Right atrium auricular region (tissue), 2 donors: Measurements from ENCODE around the gene TDO2. TPM values are rescaled to one million over a fixed set of nuclear protein-coding genes. Genes with fewer than 3 reads are reported as not detected.

Experiments
- DNase-seq: peaks from one replicate; pipeline ENCODE4 v3.0.0-alpha.2; 2019; ENCODE audit warnings: low spot score
- H3K27ac ChIP-seq, 2 donors: fragments of 200-600 bp; sonication (generic); 1 replicate in 1 of 2; 2 replicates in 1 of 2; pipeline ENCODE4 v1.5.1; 2016 to 2019
- H3K27me3 ChIP-seq, 2 donors: fragments of 200-600 bp; sonication (generic); one replicate each; pipeline versions ENCODE4 v1.5.1 to v1.6.0; 2017 to 2019
- H3K36me3 ChIP-seq: fragments of 200-600 bp; sonication (generic); one replicate; pipeline ENCODE4 v1.5.1; 2016
- H3K4me1 ChIP-seq, 2 donors: fragments of 200-600 bp; sonication (generic); one replicate each; pipeline versions ENCODE4 v1.5.1 to v1.6.0; 2017 to 2019
- H3K4me3 ChIP-seq, 2 donors: fragments of 200-600 bp; sonication (generic); 1 replicate in 1 of 2; 2 replicates in 1 of 2; pipeline ENCODE4 v1.5.1; 2017 to 2019; ENCODE audit warnings: mild to moderate bottlenecking in 1 of 2, moderate library complexity in 1 of 2
- H3K9me3 ChIP-seq, 2 donors: fragments of 200-600 bp; sonication (generic); one replicate each; pipeline ENCODE4 v1.5.1; 2019
- CTCF ChIP-seq, 2 donors: fragments of 200-600 bp; sonication (generic); IDR thresholded peaks; one replicate each; pipeline ENCODE4 v1.5.1; 2019; ENCODE audit warnings: antibody characterized with exemption in 2 of 2
- total RNA-seq, 2 donors: library from RNA; depleted of rRNA; stranded (reverse); fragments of >200 nt; gene quantifications; one replicate each; pipeline ENCODE4 v1.1.0, GENCODE V29; 2016

TDO2 gene
- total RNA-seq, 2 donors from 2014 or later: not detected

GRCh38 chr4:155878611-155879010, 24.9 kb upstream of the TDO2 start:
- H3K36me3 ChIP-seq: no peaks in the 10 kb centered on the region
- H3K4me1 ChIP-seq: no peaks in the 10 kb centered on the region
- DNase-seq: no peak
- no peaks in the 10 kb centered on the region for H3K27me3 ChIP-seq
- no peak overlapping the region for H3K27ac ChIP-seq
- H3K4me3 ChIP-seq: no peak overlapping the region
- H3K9me3 ChIP-seq: peaks cover 0 to 15% of the 10 kb centered on the region in 2 donors
- no peak for TF ChIP-seq CTCF (IDR thresholded peaks at IDR 0.05)

- no peak for DNase-seq
- TF ChIP-seq CTCF (IDR thresholded peaks at IDR 0.05): no peak
Observed at GRCh38 chr4:155879767-155880166, 23.7 kb upstream of the TDO2 start.

GRCh38 chr4:155881555-155881954, 21.9 kb upstream of the TDO2 start:
- TF ChIP-seq CTCF (IDR thresholded peaks at IDR 0.05): no peak
- DNase-seq: no peak

More at GRCh38 chr4:155879767-155880166, 23.7 kb upstream of the TDO2 start:
- Histone ChIP-seq H3K27me3 (no peaks in the 10 kb centered on the region), H3K4me1 (no peaks in the 10 kb centered on the region), H3K27ac (no peak overlapping the region), H3K4me3 (no peak overlapping the region), H3K9me3 (peaks cover 0 to 11% of the 10 kb centered on the region in 2 donors), H3K36me3 (no peaks in the 10 kb centered on the region)

GRCh38 chr4:155883895-155884294, 19.6 kb upstream of the TDO2 start:
- Histone ChIP-seq H3K36me3 (no peaks in the 10 kb centered on the region), H3K27ac (no peak overlapping the region), H3K4me3 (no peak overlapping the region), H3K9me3 (no peaks in the 10 kb centered on the region), H3K4me1 (no peaks in the 10 kb centered on the region), H3K27me3 (no peaks in the 10 kb centered on the region)
- no peak for DNase-seq
- no peak for TF ChIP-seq CTCF (IDR thresholded peaks at IDR 0.05)

More at GRCh38 chr4:155881555-155881954, 21.9 kb upstream of the TDO2 start:
- H3K27ac ChIP-seq: no peak overlapping the region
- H3K9me3 ChIP-seq: no peaks in the 10 kb centered on the region
- H3K4me1 ChIP-seq: no peaks in the 10 kb centered on the region
- no peak overlapping the region for H3K4me3 ChIP-seq
- no peaks in the 10 kb centered on the region for H3K27me3 ChIP-seq
- H3K36me3 ChIP-seq: no peaks in the 10 kb centered on the region

GRCh38 chr4:155885666-155886065, 17.8 kb upstream of the TDO2 start:
- Histone ChIP-seq H3K27me3 (no peaks in the 10 kb centered on the region), H3K36me3 (no peaks in the 10 kb centered on the region), H3K9me3 (no peaks in the 10 kb centered on the region), H3K4me3 (no peak overlapping the region), H3K4me1 (no peaks in the 10 kb centered on the region), H3K27ac (no peak overlapping the region)
- TF ChIP-seq CTCF (IDR thresholded peaks at IDR 0.05): no peak
- DNase-seq: no peak

GRCh38 chr4:155887045-155887444, 16.5 kb upstream of the TDO2 start:
- Histone ChIP-seq H3K27me3 (no peaks in the 10 kb centered on the region), H3K4me1 (no peaks in the 10 kb centered on the region), H3K36me3 (no peaks in the 10 kb centered on the region), H3K9me3 (no peaks in the 10 kb centered on the region), H3K4me3 (no peak overlapping the region), H3K27ac (no peak overlapping the region)
- TF ChIP-seq CTCF (IDR thresholded peaks at IDR 0.05): no peak
- no peak for DNase-seq
